Measurements from ENCODE around the gene TENT5A.

Gene TENT5A

DNA sequence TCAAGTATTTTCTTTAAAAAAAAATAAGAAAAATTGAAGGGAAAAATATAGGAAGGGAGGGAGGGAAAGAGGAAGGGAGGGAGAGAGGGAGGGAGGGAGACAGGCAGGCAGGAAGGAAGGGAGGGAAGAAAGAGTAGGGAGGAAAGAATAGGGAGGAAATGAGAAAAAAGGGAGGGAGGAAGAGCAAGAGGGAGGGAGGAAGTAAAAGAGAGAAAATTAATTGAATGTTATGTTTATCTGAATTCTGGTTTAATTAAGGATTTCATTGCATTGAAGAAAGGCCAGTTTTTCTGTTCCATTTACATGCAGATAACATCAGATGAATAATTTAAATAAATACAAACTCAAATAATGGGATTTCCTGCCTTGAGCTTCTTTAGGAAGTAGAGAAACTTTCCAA lies 47.8 kb downstream of the TENT5A start:
- H3K4me3 ChIP-seq (ENCODE audit: low read depth, low read length) = no peak overlapping the region
- ChIA-PET CTCF (no interaction called here), POLR2A (no interaction called here)
- DNase-seq (ENCODE audit: low read depth, low spot score) = no peak
- TF ChIP-seq CTCF (IDR thresholded peaks at IDR 0.05; ENCODE audit: insufficient read depth, low read length, missing control alignments) = no peak

GRCh38 chr6:81700414-81700813 lies 52.1 kb downstream of the TENT5A start:
- TF ChIP-seq CTCF (IDR thresholded peaks at IDR 0.05; ENCODE audit: insufficient read depth, low read length, missing control alignments) = no peak
- ChIA-PET POLR2A (no interaction called here), CTCF (no interaction called here)
- DNase-seq (ENCODE audit: low read depth, low spot score) = no peak
- H3K4me3 ChIP-seq (ENCODE audit: low read depth, low read length) = no peak overlapping the region

GRCh38 chr6:81697559-81697958 lies 54.9 kb downstream of the TENT5A start:
- CTCF ChIA-PET = no interaction called here

GRCh38 chr6:81696524-81696923 lies 56.0 kb downstream of the TENT5A start:
- DNase-seq (ENCODE audit: low read depth, low spot score) = no peak
- POLR2A ChIA-PET = no interaction called here
- no peak for TF ChIP-seq CTCF (IDR thresholded peaks at IDR 0.05; ENCODE audit: insufficient read depth, low read length, missing control alignments)
- CTCF ChIA-PET = no interaction called here
- H3K4me3 ChIP-seq (ENCODE audit: low read depth, low read length) = no peak overlapping the region

More at GRCh38 chr6:81697559-81697958, 54.9 kb downstream of the TENT5A start:
- H3K4me3 ChIP-seq (ENCODE audit: low read depth, low read length) = no peak overlapping the region
- TF ChIP-seq CTCF (IDR thresholded peaks at IDR 0.05; ENCODE audit: insufficient read depth, low read length, missing control alignments) = no peak
- DNase-seq (ENCODE audit: low read depth, low spot score) = no peak
- POLR2A ChIA-PET = no interaction called here

All from AG04449 (cell line).